C4-2B (cell line): ENCODE measurements around the gene TRERF1.

ENCODE experiments used
- H3K27ac ChIP-seq: fragments of 450-650 bp; 2 replicates; pipeline ENCODE4 v1.5.1; 2017
- CTCF ChIP-seq: fragments of 450-650 bp; conservative IDR thresholded peaks from 2 replicates; pipeline ENCODE4 v1.5.1; 2017; ENCODE audit warnings: mild to moderate bottlenecking
- ZFX ChIP-seq: fragments of 450-650 bp; IDR thresholded peaks from 2 replicates; pipeline ENCODE4 v1.6.1; 2017

The TRERF1 gene

DNA sequence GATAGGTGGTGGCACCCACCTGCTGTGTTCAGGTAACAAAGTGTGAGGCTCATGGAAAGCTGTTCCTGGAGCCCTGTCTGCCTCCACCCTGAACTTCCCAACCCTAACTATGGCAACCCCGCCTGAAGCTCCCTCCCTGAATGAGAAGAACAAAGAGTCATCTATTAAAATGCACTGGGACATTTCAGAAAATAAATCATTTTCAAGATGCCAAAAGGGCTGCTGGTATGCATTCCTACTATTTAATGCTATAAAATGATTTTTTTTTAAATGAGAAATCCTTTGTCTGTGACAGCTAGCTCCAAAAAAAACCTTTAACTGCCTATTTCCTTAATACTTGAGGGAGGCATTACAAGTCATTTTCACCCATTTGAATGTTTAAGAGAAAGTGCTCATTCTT is 149.7 kb downstream of the TRERF1 start:
- no peak overlapping the region for H3K27ac ChIP-seq
- TF ChIP-seq ZFX (no peak), CTCF (no peak)

DNA sequence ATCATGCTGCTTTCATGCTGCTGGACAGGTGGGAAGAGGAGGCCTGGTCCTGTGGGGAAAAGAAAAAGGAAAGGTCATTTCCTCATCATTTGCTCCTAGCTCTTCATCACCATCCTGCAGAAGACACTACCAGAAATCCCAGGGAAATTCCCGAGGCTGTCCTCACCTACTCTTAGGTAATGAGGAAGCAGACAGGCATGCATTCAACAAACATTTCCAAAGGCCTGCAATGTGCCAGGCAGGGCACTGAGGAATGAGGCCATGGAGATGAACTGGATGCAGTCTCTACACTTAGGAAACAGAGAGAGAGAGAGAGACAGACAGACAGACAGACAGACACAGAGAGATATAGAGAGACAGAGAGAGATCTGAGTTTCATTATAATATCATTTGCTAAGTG is 151.0 kb downstream of the TRERF1 start:
- no peak for TF ChIP-seq CTCF
- TF ChIP-seq ZFX = no peak
- no peak overlapping the region for H3K27ac ChIP-seq

GRCh38 chr6:42300185-42300584 is 151.5 kb downstream of the TRERF1 start:
- H3K27ac ChIP-seq = no peak overlapping the region
- TF ChIP-seq CTCF = no peak

- TF ChIP-seq ZFX (no peak), CTCF (no peak)
- no peak overlapping the region for H3K27ac ChIP-seq
These were observed 154.1 kb downstream of the TRERF1 start for GRCh38 chr6:42297661-42298060.

- no peak overlapping the region for H3K27ac ChIP-seq
- TF ChIP-seq ZFX = no peak
- TF ChIP-seq CTCF = no peak
These were observed 155.1 kb downstream of the TRERF1 start for GRCh38 chr6:42296614-42297013.

DNA sequence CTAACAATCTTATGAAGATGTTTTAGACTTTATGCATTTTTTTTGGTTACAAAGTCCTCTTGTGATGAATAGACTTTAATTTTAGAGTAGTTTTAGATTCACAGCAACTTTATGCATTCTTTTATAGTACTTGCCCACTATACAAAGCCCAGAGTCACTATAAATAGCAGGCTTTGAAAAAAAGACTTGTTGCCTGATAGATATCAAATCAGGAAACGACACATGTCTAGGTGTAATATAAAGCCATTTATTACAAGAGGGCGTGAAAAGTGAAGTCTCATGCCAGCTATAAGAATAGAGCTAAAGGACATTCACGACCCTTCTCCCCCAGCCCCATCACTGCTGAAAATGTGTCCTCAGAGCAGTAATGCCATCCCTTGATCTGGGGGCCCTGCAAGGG is 156.0 kb downstream of the TRERF1 start:
- no peak overlapping the region for H3K27ac ChIP-seq
- TF ChIP-seq ZFX (no peak), CTCF (no peak)

DNA sequence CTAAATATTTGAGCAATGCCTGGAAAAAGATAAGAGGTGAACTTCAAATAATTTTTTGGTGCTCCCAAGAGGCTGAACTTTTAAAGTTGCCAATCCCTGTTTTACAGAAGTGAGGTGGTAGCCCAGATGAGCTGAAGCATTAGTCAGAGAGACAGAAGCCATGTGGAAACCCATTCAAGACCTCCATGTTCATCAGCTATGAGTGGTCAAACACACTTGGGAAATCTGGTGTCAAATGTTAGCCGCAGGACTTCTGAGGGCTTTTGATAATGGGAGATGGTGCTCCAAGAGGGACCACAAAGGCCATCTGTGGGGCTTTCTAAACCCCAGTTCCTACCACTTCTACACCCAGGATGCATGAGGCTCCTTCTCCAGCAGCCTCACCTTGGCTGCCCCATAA is 156.5 kb downstream of the TRERF1 start:
- TF ChIP-seq ZFX (no peak), CTCF (no peak)
- H3K27ac ChIP-seq = no peak overlapping the region

DNA sequence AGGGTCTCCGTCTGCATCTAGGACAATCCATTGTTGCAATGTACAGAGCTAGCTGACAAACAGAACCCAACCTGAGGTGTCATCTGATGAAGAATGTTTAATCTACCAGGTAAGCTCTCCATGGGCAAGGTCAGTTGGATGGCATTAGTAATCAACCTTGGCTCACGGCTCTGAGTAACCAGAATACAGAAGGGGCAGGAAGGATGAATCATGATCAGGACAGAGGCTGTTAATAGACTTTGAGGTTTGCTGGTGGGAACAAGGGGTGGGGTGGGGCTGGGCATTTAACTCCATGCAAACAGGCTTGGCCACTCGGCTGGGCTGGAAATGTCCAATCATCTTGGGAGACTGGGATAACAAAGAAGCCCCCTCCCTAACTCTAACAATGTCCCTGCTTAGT is 157.0 kb downstream of the TRERF1 start:
- H3K27ac ChIP-seq = no peak overlapping the region
- TF ChIP-seq CTCF = no peak
- no peak for TF ChIP-seq ZFX
